ENCODE measurements around the gene POLA1.

Gene POLA1

DNA sequence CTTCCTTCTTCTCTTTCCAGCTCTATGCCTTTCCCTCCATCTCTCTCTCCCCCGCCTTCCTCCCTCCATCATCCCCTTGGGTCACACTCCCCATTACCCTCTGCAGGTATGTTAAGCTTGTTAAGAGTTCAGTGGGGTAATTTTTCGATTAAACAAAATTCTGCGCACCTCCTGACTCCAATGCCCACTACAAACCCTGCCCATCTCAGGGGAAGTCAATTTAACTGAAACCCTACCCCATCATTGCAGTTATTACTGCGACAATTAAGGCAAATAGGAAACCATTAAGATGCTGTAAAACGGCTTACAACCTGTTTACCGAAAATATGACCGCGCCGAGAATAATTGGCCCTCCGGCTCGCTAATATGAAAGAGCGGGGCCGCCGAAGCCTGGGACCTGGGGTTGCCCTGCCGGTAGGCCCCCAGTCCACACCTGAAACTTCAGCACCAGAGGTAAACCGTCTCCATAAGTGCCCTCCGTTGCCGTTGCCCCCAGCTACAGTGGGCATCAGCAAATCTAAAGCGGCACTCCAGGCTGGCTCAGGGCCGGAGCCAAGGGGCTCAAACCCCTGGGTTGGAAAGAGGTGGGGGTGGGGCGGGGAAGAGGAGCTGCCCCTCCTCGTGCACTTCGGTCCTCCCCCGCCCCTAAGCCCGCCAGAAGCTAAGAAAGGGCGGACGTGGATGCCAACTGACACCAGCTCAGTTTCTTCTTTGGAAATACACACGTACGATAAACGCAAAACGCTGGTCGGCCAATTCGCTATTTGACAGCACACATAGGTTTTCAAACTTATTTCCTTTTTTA lies 317.3 kb downstream of the POLA1 start:
- DNase-seq (ENCODE audit: low read depth): no peak

DNA sequence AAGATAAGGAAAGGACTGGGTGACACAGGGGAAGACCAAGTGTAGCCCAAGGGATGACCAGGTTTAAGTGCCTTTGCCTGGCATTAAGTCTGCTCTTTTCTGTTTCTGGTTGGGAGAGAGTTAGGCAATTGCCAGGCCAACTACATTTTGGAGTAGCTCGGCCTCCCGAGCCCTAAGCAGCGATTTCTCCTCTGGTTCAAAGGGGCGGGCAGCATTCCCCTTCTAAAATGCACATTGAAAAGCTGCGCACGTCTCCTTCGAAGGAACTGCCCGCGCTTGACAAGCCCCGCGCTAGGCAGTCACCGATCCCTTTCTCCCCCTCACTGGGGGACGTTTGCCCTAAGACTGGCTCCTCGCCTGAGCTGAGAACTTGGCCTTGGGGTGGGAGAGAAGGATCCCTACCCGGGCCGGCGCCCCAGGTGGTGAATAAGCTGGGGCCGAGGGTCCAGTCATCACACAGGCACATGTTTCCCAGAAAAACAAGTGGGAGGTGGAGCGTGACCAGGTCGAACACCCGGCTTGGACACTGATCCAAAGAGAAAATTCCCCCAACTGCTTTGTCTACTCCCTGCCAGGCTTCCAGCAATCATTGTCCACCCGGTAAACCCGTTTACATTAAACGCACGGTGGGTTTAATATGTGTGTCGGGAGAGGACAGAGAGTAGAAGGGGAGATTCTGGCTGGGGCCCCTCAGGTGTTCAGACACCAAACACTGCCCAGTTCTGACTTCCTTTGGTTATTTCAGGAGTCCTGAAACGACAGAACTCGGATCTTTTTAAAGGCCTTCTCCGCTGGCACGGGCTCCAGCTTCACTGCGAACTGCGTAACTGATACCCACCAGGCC lies 318.1 kb downstream of the POLA1 start:
- DNase-seq (ENCODE audit: low read depth): no peak

DNA sequence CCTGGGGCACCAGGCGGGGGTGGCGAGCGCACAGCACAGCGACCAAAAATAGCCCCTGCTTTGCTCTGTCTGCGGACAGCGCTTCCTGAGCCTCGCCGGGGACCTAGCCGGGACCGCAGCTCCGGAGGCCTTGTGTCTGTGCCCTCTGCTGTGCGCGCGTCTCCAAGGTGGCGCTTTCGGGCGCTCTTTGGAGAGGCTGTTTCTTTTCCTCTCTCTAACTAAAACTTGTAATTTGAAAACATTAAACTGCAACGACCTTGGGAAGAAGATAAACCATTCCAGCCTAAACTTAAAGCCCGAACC lies 318.7 kb downstream of the POLA1 start:
- DNase-seq (ENCODE audit: low read depth): no peak

DNA sequence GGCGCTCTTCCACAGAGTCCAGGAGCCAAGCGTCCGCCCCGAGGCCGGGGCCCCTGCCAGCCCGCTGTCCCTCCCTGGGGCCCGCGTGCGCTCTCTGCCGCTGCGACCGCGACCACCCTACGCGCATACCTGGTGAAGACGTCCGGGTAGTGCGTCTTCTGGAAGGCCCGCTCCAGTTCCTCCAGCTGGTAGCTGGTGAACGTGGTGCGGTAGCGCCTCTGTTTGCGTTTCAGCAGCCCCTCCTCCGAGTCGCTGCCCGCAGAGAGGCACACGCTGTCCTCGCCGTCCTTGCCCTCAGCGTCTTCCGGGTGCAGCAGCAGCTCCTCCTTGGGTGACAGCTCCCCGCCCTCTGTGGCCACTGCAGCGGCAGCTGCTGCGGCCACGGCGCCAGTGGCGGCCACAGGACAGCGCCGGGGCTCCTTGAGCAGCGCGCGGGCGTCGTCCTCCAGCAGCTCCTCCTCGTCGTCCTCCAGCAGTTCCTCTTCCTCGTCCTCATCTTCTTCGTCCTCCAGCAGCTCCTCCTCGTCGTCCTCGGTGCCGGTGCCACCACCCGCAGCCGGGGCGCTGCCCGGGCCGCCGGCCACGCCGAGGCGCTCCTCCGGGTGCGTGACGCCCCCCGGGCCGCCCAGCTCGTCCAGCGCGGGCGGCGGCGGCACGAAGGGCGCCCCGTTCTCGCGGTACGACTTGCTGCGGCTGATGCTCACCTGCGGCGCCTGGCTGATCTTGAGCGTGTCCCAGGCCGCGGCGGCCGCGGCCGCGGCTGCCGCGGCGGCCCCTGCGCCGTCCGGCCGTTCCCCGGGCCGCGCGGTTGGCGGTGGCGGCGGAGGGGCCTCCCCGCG lies 319.3 kb downstream of the POLA1 start:
- DNase-seq (ENCODE audit: low read depth): no peak

DNA sequence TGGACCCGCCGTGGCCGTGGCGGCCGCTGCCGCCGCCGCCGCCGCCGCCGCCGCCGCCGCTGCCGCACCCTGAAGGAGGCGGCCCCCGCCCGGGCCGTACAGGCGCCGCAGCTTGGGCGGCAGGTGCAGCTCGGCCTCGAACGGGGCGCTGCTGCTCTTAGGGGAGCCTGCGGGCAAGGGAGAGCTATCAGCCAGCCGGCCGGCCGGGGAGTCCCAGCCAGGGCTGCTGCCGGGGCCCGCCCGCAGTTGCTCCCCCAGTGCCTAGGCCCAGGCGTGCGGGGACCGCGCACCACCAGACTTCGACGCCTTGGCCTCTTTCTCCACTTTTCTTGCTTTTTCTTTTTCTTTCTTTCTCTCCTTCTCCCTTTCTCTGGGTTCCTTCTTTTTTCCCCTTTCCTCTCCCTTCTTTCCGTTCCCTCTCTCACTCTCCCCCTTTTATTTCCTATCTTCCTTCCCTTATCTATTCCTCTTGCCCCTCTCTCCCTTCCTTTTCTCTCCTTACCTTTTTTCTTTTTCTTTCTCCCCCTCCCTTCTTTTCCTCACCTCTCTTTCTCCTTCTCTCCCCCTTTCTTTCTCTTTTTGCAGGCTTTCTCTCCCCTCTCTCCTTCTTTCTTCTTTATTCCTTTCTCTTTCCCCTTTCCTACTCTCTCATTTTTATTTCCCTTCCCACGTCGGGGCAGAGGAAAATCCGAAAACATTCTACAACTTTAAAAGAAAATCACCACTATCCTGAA lies 320.1 kb downstream of the POLA1 start:
- no peak for DNase-seq (ENCODE audit: low read depth)

DNA sequence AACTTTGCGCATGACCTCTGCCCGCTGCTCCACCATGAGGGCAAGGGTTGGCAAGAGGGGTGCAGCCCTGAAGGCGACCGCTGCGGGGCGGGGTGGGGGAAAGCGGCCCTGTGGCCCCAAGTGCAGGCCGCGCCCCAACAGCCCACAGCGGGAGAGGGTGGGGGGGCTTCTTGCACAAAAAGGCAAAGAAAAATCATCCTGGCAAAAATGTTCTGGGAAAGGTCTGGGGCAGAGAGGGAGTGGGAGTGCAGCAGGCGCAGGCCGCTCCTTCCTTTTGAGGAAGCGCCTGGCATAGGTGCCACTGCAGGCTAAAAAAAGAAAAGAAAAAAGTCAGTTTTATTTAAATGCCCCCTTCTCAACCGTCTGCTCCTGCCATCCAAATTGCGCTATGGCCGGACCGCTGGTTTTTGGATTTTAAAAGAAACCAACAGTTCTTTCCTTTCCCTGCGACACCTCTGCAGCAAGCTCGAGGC lies 320.7 kb downstream of the POLA1 start:
- DNase-seq (ENCODE audit: low read depth): no peak

DNA sequence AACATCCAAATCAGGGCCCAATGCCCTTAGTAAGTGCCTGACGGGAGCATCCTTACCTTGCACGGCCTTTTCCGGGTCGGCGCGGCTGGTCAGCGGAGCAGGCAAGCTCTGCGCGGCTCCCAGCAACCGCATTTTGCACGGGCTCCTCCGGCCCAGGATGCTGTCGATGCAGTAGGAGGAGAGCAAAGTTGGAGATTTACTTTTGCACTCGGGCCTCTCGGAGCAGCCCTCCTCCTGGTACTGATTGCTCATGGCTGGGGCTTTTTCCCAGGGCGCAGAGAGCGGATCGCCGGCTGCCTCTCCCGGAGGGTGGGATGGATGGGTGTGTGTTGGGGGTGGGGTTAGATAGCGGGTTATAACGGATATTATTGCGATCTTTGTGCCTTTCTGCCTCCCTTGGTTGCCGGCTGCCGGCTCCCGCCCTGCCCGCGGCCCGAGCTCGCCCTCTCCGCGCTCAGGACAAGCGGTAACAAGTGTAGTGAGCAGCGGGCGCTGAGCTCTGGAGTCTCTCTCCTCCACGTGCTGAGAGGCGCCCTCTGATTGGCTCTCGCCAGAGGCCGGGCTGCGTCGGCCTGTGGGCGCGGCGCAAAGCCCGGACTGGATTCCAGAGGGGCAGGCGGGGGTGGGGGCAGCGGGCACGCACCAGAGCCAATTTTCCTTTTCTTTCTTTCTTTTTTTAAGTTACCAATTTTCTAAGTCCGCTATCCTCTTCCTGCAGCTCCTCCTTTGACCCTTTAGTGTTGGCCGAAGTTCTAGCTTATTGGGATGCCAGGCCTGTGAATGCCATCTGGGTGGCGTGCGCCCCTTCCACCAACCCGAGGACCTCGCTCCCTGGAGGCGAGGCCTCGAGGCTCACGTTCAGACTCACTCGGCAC lies 322.0 kb downstream of the POLA1 start, which contains the start of gene ARX:
Gene ARX (minus strand): TSS at position 480 of the 875 bp plus-strand sequence. CDS start 228 bp downstream, at position 252.
- DNase-seq (ENCODE audit: low read depth): no peak

DNA sequence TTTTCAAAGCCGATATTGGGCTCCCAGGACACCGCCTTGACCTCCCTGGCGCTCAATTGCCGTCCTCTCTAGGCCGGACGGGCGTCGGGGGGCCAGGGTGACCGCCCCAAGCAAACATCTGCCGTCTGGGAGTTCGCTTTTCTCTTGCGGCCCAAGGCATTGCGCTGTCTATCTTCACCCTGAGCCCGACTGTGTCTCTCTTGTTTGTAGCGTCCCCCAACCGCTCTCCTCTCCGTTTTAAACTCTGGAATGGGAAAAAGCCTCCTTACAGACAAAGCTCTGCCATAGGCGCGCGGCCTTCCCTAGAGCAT lies 322.6 kb downstream of the POLA1 start:
- DNase-seq (ENCODE audit: low read depth): no peak

DNA sequence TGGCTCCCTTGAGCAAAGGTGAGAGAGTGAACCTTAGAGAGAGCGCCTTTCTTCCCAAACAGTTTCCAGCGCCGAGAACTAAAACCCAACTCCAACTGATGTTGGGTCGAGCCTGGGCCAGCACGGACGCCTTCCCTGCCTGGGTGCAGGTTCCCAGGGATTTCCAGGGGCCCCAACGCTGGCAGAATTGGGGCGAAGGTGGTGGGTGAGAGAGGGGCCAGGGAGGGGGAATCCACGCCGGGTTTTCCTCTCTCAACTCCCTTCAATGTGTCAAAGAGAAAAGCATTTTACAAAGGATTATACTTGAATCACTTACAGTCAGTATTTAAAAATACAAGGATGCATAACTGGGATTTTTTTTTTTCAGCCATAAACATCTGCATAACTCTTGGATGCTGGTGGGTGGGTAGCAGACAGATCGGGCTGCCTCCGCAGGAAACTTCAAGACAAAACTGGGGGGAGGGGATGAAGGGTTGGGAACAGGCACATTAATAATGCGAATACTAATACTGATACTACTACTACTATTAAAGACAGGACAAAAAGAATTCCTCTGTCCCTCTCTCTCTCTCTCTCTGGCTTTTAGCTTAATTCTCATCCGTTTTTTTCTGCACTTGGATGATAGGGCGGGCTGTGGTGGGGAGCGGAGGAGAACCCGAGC lies 323.4 kb downstream of the POLA1 start:
- DNase-seq (ENCODE audit: low read depth): no peak

DNA sequence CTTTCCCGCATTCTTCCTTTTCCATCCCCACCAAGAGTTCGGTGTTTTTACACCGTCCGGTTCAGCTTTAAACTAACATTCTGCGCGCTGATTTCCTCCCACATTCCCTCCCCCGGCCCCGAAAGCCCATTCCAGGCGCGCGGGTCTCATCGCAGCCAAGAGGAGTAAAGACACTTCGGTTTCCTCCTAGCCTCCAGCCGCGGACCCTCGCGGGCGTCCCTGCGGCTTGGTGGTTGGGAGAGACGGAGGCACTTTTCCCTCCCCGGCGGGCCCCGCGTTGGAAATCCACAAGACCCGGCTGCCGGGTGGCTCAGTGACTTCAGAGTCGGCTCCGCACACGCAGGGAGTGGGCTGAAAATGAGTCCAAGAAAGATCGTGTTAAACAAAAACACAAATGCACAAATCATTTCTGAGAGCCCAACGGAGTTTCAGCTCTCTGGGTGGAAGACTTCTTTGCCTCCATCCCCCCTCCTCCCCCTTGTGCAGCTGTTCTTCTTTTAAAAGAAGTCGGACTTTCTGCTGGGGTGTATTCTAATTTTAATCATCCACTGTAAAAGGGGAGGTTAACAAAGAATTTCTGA lies 324.0 kb downstream of the POLA1 start:
- DNase-seq (ENCODE audit: low read depth): no peak

DNA sequence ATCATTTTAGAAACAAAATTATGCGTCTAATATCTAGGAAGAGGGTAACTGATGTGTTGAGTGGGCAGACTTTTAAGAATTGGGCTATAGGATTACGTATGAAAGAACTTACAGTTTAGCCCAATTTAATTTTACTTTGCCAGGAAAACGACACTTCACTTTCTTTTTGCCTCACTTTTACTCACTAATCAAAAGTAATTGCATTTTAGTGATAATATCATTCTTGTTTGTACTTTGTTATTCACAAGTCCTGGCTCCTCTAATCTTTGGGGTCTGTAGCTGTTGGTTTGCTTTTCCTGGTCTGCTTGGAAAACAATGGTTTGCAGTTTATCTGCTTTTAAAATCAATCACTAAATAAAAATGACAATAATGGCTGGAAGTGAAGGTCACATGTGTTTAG lies 325.0 kb downstream of the POLA1 start:
- no peak for DNase-seq (ENCODE audit: low read depth)

DNA sequence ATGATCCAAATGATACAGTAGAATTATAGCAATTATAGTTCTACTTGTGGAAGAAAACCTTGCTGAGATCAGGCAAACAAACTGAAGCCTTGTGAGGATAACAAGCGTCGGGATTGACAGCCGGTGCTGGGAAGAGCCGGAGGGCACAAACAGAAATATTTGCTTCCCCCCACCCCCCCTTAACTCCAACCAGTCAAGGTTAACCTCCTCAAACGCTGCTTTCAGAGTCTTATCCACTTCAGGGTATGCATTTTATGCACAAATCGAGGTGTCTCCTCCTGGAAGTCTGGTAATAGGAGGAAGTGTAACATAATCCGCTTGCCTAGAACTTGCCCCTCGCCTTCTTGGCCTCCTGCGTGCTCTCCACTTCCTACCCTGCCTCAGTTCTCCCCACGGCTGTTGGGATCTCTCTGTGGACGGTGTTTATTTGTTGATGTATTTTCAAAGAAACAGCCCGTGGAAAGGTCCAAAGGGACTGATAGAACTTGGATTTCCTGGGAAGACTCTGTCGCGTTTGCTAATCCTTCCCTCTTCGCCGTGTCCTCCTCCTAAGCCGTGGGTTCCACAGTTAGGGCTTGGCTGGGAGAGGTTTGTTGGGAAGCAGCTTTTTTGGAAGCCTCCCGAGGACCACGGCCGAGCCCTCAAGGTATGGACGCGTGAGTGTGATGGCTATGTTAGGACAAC lies 326.1 kb downstream of the POLA1 start:
- DNase-seq (ENCODE audit: low read depth): no peak

DNA sequence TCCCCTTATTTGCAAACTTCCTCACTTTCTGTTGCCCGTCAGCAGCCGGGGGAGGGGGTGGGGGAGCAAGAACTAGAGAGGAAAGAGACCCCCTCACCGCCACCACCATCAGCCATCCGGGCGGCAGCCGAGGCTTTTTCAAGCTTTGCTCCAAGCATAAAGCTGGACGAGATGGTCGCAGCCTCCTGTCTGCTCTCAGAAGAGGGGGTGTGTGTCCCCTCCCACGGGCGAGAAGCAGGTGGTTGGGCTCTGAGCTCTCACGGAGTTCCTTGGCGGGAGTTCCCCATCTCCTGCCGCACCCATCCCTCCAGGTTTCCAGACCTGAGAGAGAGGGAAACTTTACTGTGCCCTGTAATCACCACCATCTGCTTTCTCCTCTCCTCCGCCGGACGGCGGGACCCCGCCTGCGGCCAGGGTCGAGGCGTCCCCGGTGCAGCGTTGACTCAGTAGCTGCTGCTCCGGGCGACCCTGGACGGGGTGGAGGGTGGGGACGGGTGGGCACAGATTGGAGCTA lies 326.7 kb downstream of the POLA1 start:
- DNase-seq (ENCODE audit: low read depth): no peak

DNA sequence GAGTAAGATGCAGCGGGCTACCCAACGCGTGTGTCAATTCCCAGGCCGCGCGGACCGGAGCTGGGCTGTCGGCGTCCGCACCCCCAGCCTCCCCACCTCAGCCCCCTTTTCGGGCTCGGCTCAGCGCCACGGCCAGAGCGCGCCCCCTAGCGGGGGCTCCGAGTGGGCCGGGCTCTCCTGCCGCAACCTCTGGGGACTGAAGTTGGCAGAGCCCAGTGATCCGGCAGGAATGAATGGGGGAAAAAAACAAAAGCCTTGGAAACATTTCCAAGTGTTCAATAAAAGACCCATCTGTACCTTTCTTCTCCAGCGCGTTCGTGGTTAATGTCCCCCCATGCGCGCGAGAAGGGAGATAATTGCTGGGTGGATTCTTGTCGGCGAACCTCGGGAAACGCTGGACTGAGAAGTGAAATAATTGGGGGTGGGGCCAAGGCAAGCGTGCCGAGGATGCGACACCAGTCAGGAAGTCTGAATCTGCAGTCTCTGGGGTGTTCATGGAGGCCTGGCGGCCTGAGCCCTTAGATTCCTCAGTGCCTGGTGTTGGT lies 327.3 kb downstream of the POLA1 start:
- DNase-seq (ENCODE audit: low read depth): no peak

DNA sequence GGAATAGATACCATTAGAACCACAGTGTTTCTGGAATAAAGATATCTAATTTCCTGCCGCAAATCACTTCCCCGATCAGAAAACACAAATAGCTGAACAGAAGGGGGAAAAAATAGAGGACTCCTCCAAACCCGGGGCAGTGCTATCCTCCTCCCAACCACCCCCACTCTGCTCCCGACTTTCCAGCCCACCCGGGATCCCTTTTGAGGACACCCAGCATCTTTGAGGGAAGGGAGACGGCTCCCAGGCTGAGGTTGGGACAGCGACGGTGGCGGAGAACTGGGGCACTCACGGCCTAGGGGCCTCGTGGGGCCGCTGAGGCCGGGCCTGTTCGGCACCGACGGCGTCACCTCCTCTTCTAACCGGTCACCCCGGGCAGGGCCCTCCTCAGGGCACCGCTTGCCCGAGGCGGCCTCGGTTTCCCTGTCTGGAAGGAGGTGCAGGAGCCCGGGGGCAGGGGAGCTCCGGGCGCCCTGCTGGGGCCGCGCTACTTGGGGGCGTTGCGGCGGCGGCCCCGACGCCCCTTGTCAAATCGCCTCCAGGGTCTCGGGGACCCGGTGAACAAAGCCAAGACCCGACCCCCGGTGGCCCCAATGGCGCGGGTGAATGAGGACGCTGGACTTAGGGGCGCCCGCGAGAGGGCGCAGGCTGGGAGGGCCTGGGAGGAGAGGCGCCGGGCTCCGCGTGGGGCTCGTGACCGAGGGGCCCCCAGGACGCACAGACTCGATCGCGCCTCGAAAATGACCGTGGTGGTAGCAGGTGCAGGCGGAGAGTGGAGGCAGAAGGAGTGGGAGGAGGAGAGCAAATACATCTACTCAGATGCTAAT lies 329.0 kb downstream of the POLA1 start:
- DNase-seq (ENCODE audit: low read depth): no peak

DNA sequence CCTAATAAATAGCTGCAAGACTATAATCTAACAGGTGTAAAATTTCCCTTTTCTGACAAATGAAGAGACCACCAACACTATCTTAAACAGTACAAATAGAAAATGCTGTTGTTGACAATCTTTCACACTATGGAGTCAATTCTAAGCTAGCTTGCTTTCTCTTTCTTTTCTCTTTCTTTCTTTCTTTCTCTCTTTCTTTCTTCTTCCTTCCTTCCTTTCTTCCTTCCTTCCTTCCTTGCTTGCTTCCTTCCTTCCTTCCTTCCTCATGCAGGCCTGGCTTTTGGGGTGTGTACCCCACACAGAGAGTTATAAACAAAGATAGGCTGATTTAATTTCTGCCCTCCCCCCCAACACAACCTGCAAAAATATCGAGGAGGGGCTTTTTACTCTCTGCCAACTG lies 330.2 kb downstream of the POLA1 start:
- no peak for DNase-seq (ENCODE audit: low read depth)

DNA sequence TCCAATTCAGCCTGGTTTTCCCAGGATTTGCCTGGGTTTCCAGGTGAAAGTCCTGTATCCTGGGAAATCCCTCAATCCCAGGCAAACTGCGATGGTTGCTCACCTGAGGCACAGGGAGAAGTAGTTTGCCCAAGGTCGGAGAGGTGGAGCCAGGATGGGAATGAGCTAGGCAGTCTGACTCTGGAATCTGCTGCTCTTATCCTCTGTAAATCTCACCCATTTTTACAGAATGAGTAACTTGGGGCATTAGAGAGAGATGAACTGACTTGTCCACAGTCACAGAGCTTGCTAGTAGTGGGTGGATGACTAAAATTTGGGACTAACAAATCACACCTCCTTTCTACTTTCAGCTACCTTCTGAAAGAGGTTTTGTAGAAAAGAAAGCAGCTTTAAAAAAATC lies 331.9 kb downstream of the POLA1 start:
- no peak for DNase-seq (ENCODE audit: low read depth)

DNA sequence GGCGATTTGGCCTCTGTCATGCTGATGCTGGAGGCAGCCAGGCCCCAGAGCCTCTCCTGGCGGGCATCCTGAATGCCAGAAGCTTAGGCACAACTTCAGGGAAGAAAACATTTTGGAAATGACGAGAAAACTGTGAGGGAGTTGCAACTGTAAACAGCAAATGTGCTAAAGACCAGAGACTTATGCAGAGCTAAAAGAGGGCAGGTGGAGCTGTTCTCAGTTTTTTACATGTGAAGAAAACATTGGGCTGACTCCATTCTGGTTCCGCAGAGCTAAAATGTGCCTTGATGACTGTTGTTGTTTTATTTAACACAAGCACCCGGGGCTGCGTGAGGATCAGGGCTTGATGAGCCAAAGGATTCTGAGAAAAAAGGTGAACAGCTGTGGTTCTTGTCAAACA lies 332.9 kb downstream of the POLA1 start:
- DNase-seq (ENCODE audit: low read depth): no peak
